ENCODE data around the gene EEF1AKMT4.

GRCh38 chr3:184258926-184259325 lies 9.5 kb downstream of the EEF1AKMT4 start:
- no peak for TF ChIP-seq USF2 (IDR thresholded peaks at IDR 0.05; ENCODE audit: low read length)
- no peak for TF ChIP-seq CTCF (IDR thresholded peaks at IDR 0.05; ENCODE audit: control extremely low read depth in 1 of 3, insufficient read depth in 1 of 3, low read depth in 1 of 3, low read length in 3 of 3)
- TF ChIP-seq SRF (IDR thresholded peaks at IDR 0.05; ENCODE audit: low read depth, low read length): no peak
- no peak for TF ChIP-seq ASH2L (IDR thresholded peaks at IDR 0.05; ENCODE audit: low read length)

Measured in H1 (cell line).